SK-N-SH (cell line): ENCODE results near the gene TRIOBP. TPM values are rescaled to one million over a fixed set of nuclear protein-coding genes. Genes with fewer than 3 reads are reported as not detected.

Source experiments
- CTCF ChIA-PET: fragments of 300-600, 350-600 bp; formaldehyde crosslinking; extraction: SDS; loops from one replicate; lab custom pipeline; 2021; lab: Yijun Ruan, JAX
- POLR2A ChIA-PET: fragments of 350-600 bp; sonication (Branson Sonifier 250); formaldehyde crosslinking; extraction: SDS; loops from one replicate; lab custom pipeline; 2020; ENCODE audit warnings: antibody characterized with exemption, inconsistent platforms; lab: Yijun Ruan, JAX
- DNase-seq: peaks from one replicate; pipeline ENCODE4 v3.0.0; 2012
- H2AFZ ChIP-seq: fragments of 200-600 bp; sonication (generic); 2 replicates; pipeline ENCODE4 v1.8.1; 2016; ENCODE audit warnings: antibody characterized with exemption, mild to moderate bottlenecking, low read depth
- H3F3A ChIP-seq: fragments of 200-600 bp; sonication (generic); replicated peaks from 2 replicates; pipeline ENCODE3; 2016; ENCODE audit warnings: antibody characterized with exemption, mild to moderate bottlenecking; ENCODE audit not compliant: insufficient read depth
- H3K27ac ChIP-seq, 2 experiments: fragments of 200-500 bp in 1 of 2; fragments of 200-600 bp in 1 of 2; sonication (Bioruptor generic) in 1 of 2; sonication (generic), shearing (Covaris generic) in 1 of 2; 2 replicates each; pipeline versions ENCODE4 v1.5.1 to v1.6.1; 2014 to 2016; ENCODE audit warnings: low read depth in 2 of 2, inconsistent platforms in 1 of 2, low read length in 1 of 2, mild to moderate bottlenecking in 1 of 2, mixed read lengths in 1 of 2
- H3K27me3 ChIP-seq: fragments of 200-600 bp; sonication (generic), shearing (Covaris generic); 2 replicates; pipeline ENCODE4 v1.6.1; 2016; ENCODE audit warnings: mixed run types; ENCODE audit not compliant: insufficient read depth
- H3K36me3 ChIP-seq, 2 experiments: fragments of 200-500 bp in 1 of 2; fragments of 200-600 bp in 1 of 2; sonication (Bioruptor generic) in 1 of 2; sonication (generic) in 1 of 2; replicated peaks in 1 of 2; 2 replicates each; pipeline versions ENCODE3 to v1.5.1; 2014 to 2016; ENCODE audit warnings: low read length in 1 of 2, mild to moderate bottlenecking in 1 of 2; ENCODE audit not compliant: insufficient read depth in 2 of 2, control insufficient read depth in 1 of 2
- H3K4me1 ChIP-seq, 2 experiments: fragments of 200-500 bp in 1 of 2; fragments of 200-600 bp in 1 of 2; sonication (Bioruptor generic) in 1 of 2; sonication (generic), shearing (Covaris generic) in 1 of 2; 2 replicates each; pipeline versions ENCODE4 v1.5.1 to v1.6.1; 2014 to 2016; ENCODE audit warnings: low read depth in 1 of 2, low read length in 1 of 2, mixed run types in 1 of 2; ENCODE audit not compliant: insufficient read depth in 2 of 2, control insufficient read depth in 1 of 2
- H3K4me2 ChIP-seq: fragments of 200-600 bp; sonication (generic), shearing (Covaris generic); 2 replicates; pipeline ENCODE4 v1.6.1; 2017; ENCODE audit warnings: mixed run types
- H3K4me3 ChIP-seq, 2 experiments: fragments of 200-500 bp in 1 of 2; fragments of 200-600 bp in 1 of 2; sonication (Bioruptor generic) in 1 of 2; sonication (generic), shearing (Covaris generic) in 1 of 2; 2 replicates each; pipeline versions ENCODE4 v1.5.1 to v1.8.1; 2014 to 2016; ENCODE audit warnings: low read depth in 2 of 2, inconsistent platforms in 1 of 2, low read length in 1 of 2, mild to moderate bottlenecking in 1 of 2, mixed read lengths in 1 of 2, moderate library complexity in 1 of 2
- H3K79me2 ChIP-seq: fragments of 200-600 bp; sonication (generic); 2 replicates; pipeline ENCODE4 v1.8.1; 2017; ENCODE audit warnings: mild to moderate bottlenecking; ENCODE audit not compliant: insufficient read depth
- H3K9ac ChIP-seq: fragments of 200-600 bp; sonication (generic); 2 replicates; pipeline ENCODE4 v1.6.1; 2017; ENCODE audit warnings: mixed run types
- H3K9me2 ChIP-seq: fragments of 200-600 bp; sonication (generic); 2 replicates; pipeline ENCODE4 v1.6.1; 2017; ENCODE audit warnings: mixed run types
- H3K9me3 ChIP-seq: fragments of 200-600 bp; sonication (generic); 2 replicates; pipeline ENCODE4 v1.6.1; 2017; ENCODE audit warnings: mixed run types, mild to moderate bottlenecking, moderate library complexity
- H4K20me1 ChIP-seq: fragments of 200-600 bp; sonication (generic); 2 replicates; pipeline ENCODE4 v1.6.1; 2017; ENCODE audit warnings: mild to moderate bottlenecking, mixed run types; ENCODE audit not compliant: insufficient read depth
- CTCF ChIP-seq: fragments of 200-600 bp; sonication (generic); IDR thresholded peaks from 2 replicates; pipeline ENCODE4 v1.6.1; 2017; ENCODE audit warnings: antibody characterized with exemption, mild to moderate bottlenecking, moderate library complexity
- ELF1 ChIP-seq: IDR thresholded peaks from 2 replicates; pipeline ENCODE4 v1.4.0; 2012
- EZH2phosphoT487 ChIP-seq: fragments of 200-600 bp; sonication (generic); IDR thresholded peaks from 2 replicates; pipeline ENCODE4 v1.6.1; 2017; ENCODE audit warnings: low read depth, mixed run types, mild to moderate bottlenecking, antibody characterized with exemption, moderate library complexity, borderline replicate concordance
- FOSL2 ChIP-seq: IDR thresholded peaks from 2 replicates; pipeline ENCODE4 v1.4.0; 2012; ENCODE audit warnings: low read depth, mild to moderate bottlenecking, moderate library complexity, borderline replicate concordance
- FOXM1 ChIP-seq: IDR thresholded peaks from 2 replicates; pipeline ENCODE4 v1.4.0; 2012; ENCODE audit warnings: low read depth, mild to moderate bottlenecking
- GABPA ChIP-seq: IDR thresholded peaks from 2 replicates; pipeline ENCODE4 v1.4.0; 2012; ENCODE audit warnings: low read depth, mild to moderate bottlenecking
- GATA2 ChIP-seq: sonication (generic); formaldehyde crosslinking; IDR thresholded peaks from 2 replicates; pipeline ENCODE4 v1.5.0; 2020; ENCODE audit warnings: mild to moderate bottlenecking, missing genetic modification reagents
- MAX ChIP-seq: IDR thresholded peaks from 2 replicates; pipeline ENCODE4 v1.4.0; 2012; ENCODE audit warnings: low read depth
- MEF2A ChIP-seq: IDR thresholded peaks from 2 replicates; pipeline ENCODE4 v1.4.0; 2012; ENCODE audit warnings: low read depth, borderline replicate concordance
- NFIC ChIP-seq: IDR thresholded peaks from 2 replicates; pipeline ENCODE4 v1.4.0; 2012; ENCODE audit warnings: borderline replicate concordance
- NRF1 ChIP-seq: IDR thresholded peaks from 2 replicates; pipeline ENCODE4 v1.6.1; 2012; ENCODE audit warnings: low read depth, mild to moderate bottlenecking, low read length
- POLR2AphosphoS5 ChIP-seq: IDR thresholded peaks from 2 replicates; pipeline ENCODE4 v1.6.1; 2012; ENCODE audit warnings: low read depth, low read length
- RXRA ChIP-seq: IDR thresholded peaks from 2 replicates; pipeline ENCODE4 v1.4.0; 2012; ENCODE audit warnings: low read depth, mild to moderate bottlenecking, borderline replicate concordance
- SMC3 ChIP-seq: IDR thresholded peaks from 2 replicates; pipeline ENCODE4 v1.6.1; 2012; ENCODE audit warnings: low read depth, low read length, improper control_type of control experiment
- USF1 ChIP-seq: IDR thresholded peaks from 2 replicates; pipeline ENCODE4 v1.4.0; 2012; ENCODE audit warnings: low read depth, borderline replicate concordance
- ZBTB33 ChIP-seq: IDR thresholded peaks from 2 replicates; pipeline ENCODE4 v1.4.0; 2012; ENCODE audit warnings: low read depth, borderline replicate concordance
- WGBS: methylation state at CpG from one replicate; pipeline ENCODE4 v1.1.6; 2017; ENCODE audit warnings: low lambda C conversion rate; 5-methylcytosine and 5-hydroxymethylcytosine counted together
- polyA plus RNA-seq, 3 experiments: library from polyadenylated mRNA; depleted of rRNA; stranded (reverse); fragments of >200 nt; gene quantifications; 2 replicates each; pipeline ENCODE4 v1.2.3, GENCODE V29; 2012

The TRIOBP gene
- polyA plus RNA-seq, 1 of the 3 experiments (the other 2 are of a cell fraction): 43.6 TPM

- CTCF ChIA-PET: interaction anchor here (14.0 kb wide), 1 partner anchor 47 kb away, joined by 182 read pairs; no protein-coding TSS in a partner anchor
Measured at GRCh38 chr22:37812869-37813678, 116.2 kb downstream of the TRIOBP start.

More at GRCh38 chr22:37812869-37813678, 116.2 kb downstream of the TRIOBP start:
- Histone ChIP-seq H3K4me2 (no peak overlapping the region), H3K9me2 (no peaks in the 10 kb centered on the region), H3F3A (peaks cover 3% of the 10 kb centered on the region), H3K36me3 (peaks cover 0 to 9% of the 10 kb centered on the region in 2 experiments), H3K4me3 (no peak overlapping the region), H3K27me3 (no peaks in the 10 kb centered on the region), H3K9ac (no peak overlapping the region), H2AFZ (no peak overlapping the region), H3K9me3 (no peaks in the 10 kb centered on the region), H3K79me2 (no peaks in the 10 kb centered on the region), H4K20me1 (no peaks in the 10 kb centered on the region; the same call in 1 of the 2 replicates), H3K4me1 (peaks cover 0 to 12% of the 10 kb centered on the region in 2 experiments; a peak in 1 of 4 replicates), H3K27ac (no peak overlapping the region)
- WGBS: 98% methylated on average over 20 of the region's 27 CpGs
- no peak for DNase-seq
- POLR2A ChIA-PET: interaction anchor here (1.5 kb wide), 1 partner anchor 8 kb away, joined by 3 read pairs; a partner anchor contains a TSS
- TF ChIP-seq RXRA (no peak), MEF2A (no peak), GABPA (no peak), EZH2phosphoT487 (no peak), ZBTB33 (no peak), MAX (no peak), FOSL2 (no peak), FOXM1 (no peak), USF1 (no peak), NFIC (no peak), ELF1 (no peak), NRF1 (no peak), SMC3 (no peak), GATA2 (CRISPR knock-in tag) (no peak), POLR2AphosphoS5 (no peak), CTCF (no peak)
